Mucosa of descending colon (tissue), 3 donors: ENCODE results near the gene C20orf96. TPM values are rescaled to one million over a fixed set of nuclear protein-coding genes. Genes with fewer than 3 reads are reported as not detected.

Source experiments
- ATAC-seq: fragments of 200-7000 bp; cut with Tn5 transposase; one replicate; pipeline ENCODE4 v1.9.1; 2020; ENCODE audit warnings: mild to moderate bottlenecking, moderate library complexity
- DNase-seq, 3 donors: peaks; one replicate each; pipeline ENCODE4 v3.0.0-alpha.2; 2020
- H3K36me3 ChIP-seq: fragments of 200-600 bp; one replicate; pipeline ENCODE4 v1.8.0; 2021; ENCODE audit warnings: low read depth, mild to moderate bottlenecking
- H3K4me1 ChIP-seq: fragments of 200-600 bp; one replicate; pipeline ENCODE4 v1.8.0; 2021; ENCODE audit warnings: low read depth, mild to moderate bottlenecking
- H3K4me3 ChIP-seq: fragments of 200-600 bp; one replicate; pipeline ENCODE4 v1.8.0; 2021; ENCODE audit warnings: mild to moderate bottlenecking
- H3K9me3 ChIP-seq: fragments of 200-600 bp; one replicate; pipeline ENCODE4 v1.8.0; 2021; ENCODE audit warnings: mild to moderate bottlenecking
- CTCF ChIP-seq: fragments of 200-600 bp; IDR thresholded peaks from one replicate; pipeline ENCODE4 v1.8.0; 2022; ENCODE audit warnings: antibody characterized with exemption, mild to moderate bottlenecking
- intact Hi-C, 2 donors: fragments of 100-400 bp; cut with DNase I in 1 of 2; cut with micrococcal nuclease in 1 of 2; formaldehyde crosslinking; loops; one replicate each; pipeline versions ENCODE4 v1.11.0 to v1.11.1; 2022; cut with DNase I, micrococcal nuclease
- total RNA-seq, 3 donors: library from RNA; stranded (reverse); fragmentation: NEBNext Ultra II Directional in 2 of 3; extraction: Animal tissue kit (Norgen Biotek cat#: 25700) in 2 of 3; gene quantifications; one replicate each; pipeline versions ENCODE4 v1.2.1 to v1.2.4, GENCODE V29; 2021 to 2023
- donor health status: DM: no; HTN: no; CAD: no; lungs with moderate emphysema.
- donor health status: DM: no; HTN: no; CAD: no.
- donor health status: DM: no; HTN: yes; CAD: no.

C20orf96 gene
- total RNA-seq, 3 donors from 2014 or later: 6.8 to 12.1 (median 11.3) TPM

- no peak for ATAC-seq
- intact Hi-C loops: no loop called here
- no peaks in the 10 kb centered on the region for H3K9me3 ChIP-seq
- TF ChIP-seq CTCF: no peak
- H3K36me3 ChIP-seq: no peaks in the 10 kb centered on the region
- H3K4me1 ChIP-seq: no peaks in the 10 kb centered on the region
- no peak for DNase-seq
- H3K4me3 ChIP-seq: no peak overlapping the region
These were observed 47.6 kb downstream of the C20orf96 start for GRCh38 chr20:242905-243304.

DNA sequence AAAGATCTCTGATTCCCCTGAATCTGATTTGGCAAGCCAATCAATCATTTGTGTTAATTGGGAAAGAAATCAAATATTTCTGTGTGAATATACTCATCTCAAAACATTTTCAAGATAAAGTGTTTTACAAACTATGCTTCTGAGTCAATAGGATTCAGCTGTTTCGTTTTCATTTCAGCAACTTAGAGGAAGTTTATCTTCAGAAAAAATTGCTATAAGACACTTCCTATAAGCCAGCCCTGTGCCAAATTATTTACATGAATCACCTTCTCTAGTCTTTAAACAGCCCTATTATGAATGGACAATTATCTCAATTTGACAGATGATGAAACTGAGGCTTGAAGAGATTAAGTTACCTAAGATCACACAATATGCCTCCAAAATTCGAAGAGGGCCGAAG lies 52.6 kb downstream of the C20orf96 start:
- H3K36me3 ChIP-seq: no peaks in the 10 kb centered on the region
- no peak for ATAC-seq
- intact Hi-C loops: no loop called here

GRCh38 chr20:237489-237888 lies 53.1 kb downstream of the C20orf96 start:
- peak; percentile 52 for ATAC-seq

More for the DNA sequence above, 52.6 kb downstream of the C20orf96 start:
- no peak for TF ChIP-seq CTCF
- no peak overlapping the region for H3K4me3 ChIP-seq
- no peak for DNase-seq
- no peaks in the 10 kb centered on the region for H3K4me1 ChIP-seq
- H3K9me3 ChIP-seq: no peaks in the 10 kb centered on the region

DNA sequence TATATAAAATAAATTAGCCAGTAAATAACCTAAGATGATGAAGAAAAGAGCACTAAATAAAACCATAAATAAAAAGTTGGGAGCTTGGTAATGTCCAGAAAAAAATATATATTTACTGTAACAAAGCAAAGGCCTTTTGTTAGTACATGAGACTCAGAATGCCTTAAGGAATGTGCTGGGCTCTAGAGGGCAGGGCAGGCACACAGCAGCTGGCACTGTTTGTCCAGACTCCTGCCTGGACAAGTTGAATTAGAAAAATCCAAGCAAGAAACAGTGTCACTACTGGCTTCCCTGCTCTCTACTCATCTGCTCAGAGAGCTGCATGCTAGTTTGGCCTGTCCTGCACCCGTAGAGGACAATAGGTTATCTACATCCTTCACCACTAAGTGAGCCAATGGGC lies 54.7 kb downstream of the C20orf96 start:
- H3K4me3 ChIP-seq: no peak overlapping the region
- H3K36me3 ChIP-seq: no peaks in the 10 kb centered on the region
- intact Hi-C loops: no loop called here
- H3K4me1 ChIP-seq: no peaks in the 10 kb centered on the region
- no peak for ATAC-seq
- no peak for DNase-seq
- H3K9me3 ChIP-seq: no peaks in the 10 kb centered on the region
- TF ChIP-seq CTCF: no peak

More at GRCh38 chr20:237489-237888, 53.1 kb downstream of the C20orf96 start:
- no peak for TF ChIP-seq CTCF
- Histone ChIP-seq H3K4me1 (no peaks in the 10 kb centered on the region), H3K4me3 (no peak overlapping the region), H3K36me3 (no peaks in the 10 kb centered on the region), H3K9me3 (no peaks in the 10 kb centered on the region)
- peak in 1 of 3 donors; percentile 18 for DNase-seq
- intact Hi-C loops: no loop called here

- no peaks in the 10 kb centered on the region for H3K4me1 ChIP-seq
- DNase-seq: no peak
- no peak for ATAC-seq
- H3K9me3 ChIP-seq: no peaks in the 10 kb centered on the region
- intact Hi-C loops: no loop called here
- no peaks in the 10 kb centered on the region for H3K36me3 ChIP-seq
- no peak overlapping the region for H3K4me3 ChIP-seq
- no peak for TF ChIP-seq CTCF
These were observed 63.0 kb downstream of the C20orf96 start for GRCh38 chr20:227439-228105.
